Activated naive CD8-positive, alpha-beta T cell treated with anti-CD3 and anti-CD28 coated beads, Interleukin-2, amount 50 U/mL, for 16 hours (primary cell): Measurements from ENCODE around the gene DUSP23.
A peak's percentile ranks its signal among the peaks of the same experiment; 100 is the strongest.

Source experiments
- DNase-seq: peaks from one replicate; pipeline ENCODE4 v3.0.0-alpha.2; 2020; ENCODE audit warnings: low read depth, low spot score

The DUSP23 gene

GRCh38 chr1:159780583-159781582 is at the start of gene DUSP23:
TSS of gene DUSP23 (plus strand) at chr1:159780962. CDS start at chr1:159781101, 139 bp downstream.
- DNase-seq = peak; percentile 92

- no peak for DNase-seq
These were observed 43.4 kb upstream of the DUSP23 start for GRCh38 chr1:159737238-159737916.

GRCh38 chr1:159743651-159744410 is 36.9 kb upstream of the DUSP23 start:
- no peak for DNase-seq

- DNase-seq = no peak
These were observed 34.1 kb upstream of the DUSP23 start for GRCh38 chr1:159746666-159747065.

- DNase-seq = no peak
These were observed 32.4 kb upstream of the DUSP23 start for GRCh38 chr1:159748370-159748769.

- no peak for DNase-seq
These were observed 31.1 kb upstream of the DUSP23 start for GRCh38 chr1:159749630-159750029.

GRCh38 chr1:159750621-159751020 is 30.1 kb upstream of the DUSP23 start:
- DNase-seq = no peak

GRCh38 chr1:159751031-159751430 is 29.7 kb upstream of the DUSP23 start:
- DNase-seq = no peak

- no peak for DNase-seq
These were observed 28.6 kb upstream of the DUSP23 start for GRCh38 chr1:159752135-159752580.

GRCh38 chr1:159753386-159753785 is 27.4 kb upstream of the DUSP23 start:
- no peak for DNase-seq

GRCh38 chr1:159755451-159756007 is 25.2 kb upstream of the DUSP23 start:
- no peak for DNase-seq

- DNase-seq = no peak
These were observed 24.4 kb upstream of the DUSP23 start for GRCh38 chr1:159756397-159756796.

- DNase-seq = no peak
These were observed 17.1 kb upstream of the DUSP23 start for GRCh38 chr1:159763686-159764085.

GRCh38 chr1:159765806-159766205 is 15.0 kb upstream of the DUSP23 start:
- DNase-seq = no peak

- DNase-seq = no peak
These were observed 9.5 kb upstream of the DUSP23 start for GRCh38 chr1:159771127-159771895.

GRCh38 chr1:159774465-159774864 is 6.3 kb upstream of the DUSP23 start:
- DNase-seq = no peak

- no peak for DNase-seq
These were observed 5.0 kb upstream of the DUSP23 start for GRCh38 chr1:159775716-159776115.

- no peak for DNase-seq
These were observed 2.5 kb upstream of the DUSP23 start for GRCh38 chr1:159778266-159778665.

GRCh38 chr1:159779403-159779851 is 1.3 kb upstream of the DUSP23 start:
- DNase-seq = no peak

GRCh38 chr1:159781992-159782391 is 1.2 kb downstream of the DUSP23 start:
- no peak for DNase-seq

- DNase-seq = no peak
These were observed 3.0 kb downstream of the DUSP23 start for GRCh38 chr1:159783724-159784123.
